MCF 10A (cell line): ENCODE data around the gene AKR1C2. TPM values are rescaled to one million over a fixed set of nuclear protein-coding genes. Genes with fewer than 3 reads are reported as not detected.
"Not testable (repeated sequence)": the region's sequence is repeated elsewhere in the genome, so short reads cannot be mapped to it uniquely, and the experiment has no call there.

Experiments used
- BruUV-seq: library from RNA; stranded (reverse); fragments of 400-500 nt; replicated peaks from 2 replicates; lab custom pipeline; 2021; lab: Mats Ljungman, UMichigan
- CTCF ChIA-PET: fragments of 300-600 bp; sonication (Branson Sonifier 250); formaldehyde crosslinking; extraction: SDS; loops from one replicate; lab custom pipeline; 2021; ENCODE audit warnings: antibody characterized with exemption, inconsistent platforms; lab: Yijun Ruan, JAX
- POLR2A ChIA-PET: fragments of 300-600, 350-650 bp; sonication (Branson Sonifier 250); formaldehyde crosslinking; extraction: SDS; loops from one replicate; lab custom pipeline; 2020; ENCODE audit warnings: antibody characterized with exemption, inconsistent platforms; lab: Yijun Ruan, JAX
- DNase-seq: peaks from one replicate; pipeline ENCODE4 v3.0.0-alpha.2; 2018; ENCODE audit not compliant: unreplicated experiment
- H3K27ac Mint-ChIP-seq: one replicate; pipeline ENCODE4 v1.8.0; 2022; ENCODE audit warnings: mild to moderate bottlenecking, low read depth, mixed read lengths; ENCODE audit not compliant: unreplicated experiment
- H3K27me3 Mint-ChIP-seq: one replicate; pipeline ENCODE4 v1.8.0; 2022; ENCODE audit warnings: mixed read lengths; ENCODE audit not compliant: insufficient read depth, unreplicated experiment
- H3K36me3 Mint-ChIP-seq: one replicate; pipeline ENCODE4 v1.8.0; 2022; ENCODE audit warnings: mild to moderate bottlenecking, moderate library complexity, mixed read lengths; ENCODE audit not compliant: insufficient read depth, unreplicated experiment
- H3K4me1 Mint-ChIP-seq: one replicate; pipeline ENCODE4 v1.8.0; 2022; ENCODE audit warnings: mixed read lengths; ENCODE audit not compliant: insufficient read depth, unreplicated experiment
- H3K4me3 Mint-ChIP-seq: one replicate; pipeline ENCODE4 v1.8.0; 2022; ENCODE audit warnings: mild to moderate bottlenecking, moderate library complexity, mixed read lengths; ENCODE audit not compliant: unreplicated experiment
- H3K9me3 Mint-ChIP-seq: one replicate; pipeline ENCODE4 v1.8.0; 2022; ENCODE audit warnings: mixed read lengths; ENCODE audit not compliant: unreplicated experiment
- intact Hi-C: fragments of 100-400 bp; cut with micrococcal nuclease; formaldehyde crosslinking; loops from 2 replicates; pipeline ENCODE4 v1.14.1; 2022
- total RNA-seq: library from RNA; stranded (reverse); gene quantifications from 2 replicates; pipeline ENCODE4 v1.2.3, GENCODE V29; 2022
- TF ChIP-seq, protein P1 (sequence below): fragments of 200-600 bp; IDR thresholded peaks from one replicate; pipeline ENCODE4 v1.8.0; 2022; ENCODE audit warnings: antibody characterized with exemption, mild to moderate bottlenecking; ENCODE audit not compliant: unreplicated experiment

AKR1C2 gene
- total RNA-seq, 1 experiment from 2014 or later = 19.7 TPM

DNA sequence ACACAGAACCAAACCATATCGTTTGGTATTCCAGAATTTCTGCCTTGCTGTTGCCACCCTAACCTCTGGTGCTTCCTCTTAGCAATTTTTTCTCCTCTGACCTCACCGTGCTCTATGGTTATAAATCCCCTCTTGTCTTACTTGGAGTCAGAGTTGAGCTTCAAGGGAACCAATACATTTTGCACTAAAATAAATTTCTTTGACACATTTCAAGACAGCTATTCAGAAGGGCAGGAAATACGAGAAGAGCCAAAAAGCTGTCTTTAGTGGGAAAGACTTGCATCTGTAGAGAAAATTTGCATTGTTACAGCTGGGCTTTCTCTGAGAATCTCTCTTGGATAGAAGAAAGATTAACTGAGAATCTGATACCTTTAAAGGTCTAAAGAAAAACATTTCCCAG, 14.5 kb upstream of the AKR1C2 start:
- no peak for DNase-seq
- no TSS peak for BruUV-seq
- no peak overlapping the region for H3K4me3 Mint-ChIP-seq
- no peaks in the 10 kb centered on the region for H3K27me3 Mint-ChIP-seq
- peak overlapping the region; percentile 58 for H3K27ac Mint-ChIP-seq
- TF ChIP-seq, protein P1, sequence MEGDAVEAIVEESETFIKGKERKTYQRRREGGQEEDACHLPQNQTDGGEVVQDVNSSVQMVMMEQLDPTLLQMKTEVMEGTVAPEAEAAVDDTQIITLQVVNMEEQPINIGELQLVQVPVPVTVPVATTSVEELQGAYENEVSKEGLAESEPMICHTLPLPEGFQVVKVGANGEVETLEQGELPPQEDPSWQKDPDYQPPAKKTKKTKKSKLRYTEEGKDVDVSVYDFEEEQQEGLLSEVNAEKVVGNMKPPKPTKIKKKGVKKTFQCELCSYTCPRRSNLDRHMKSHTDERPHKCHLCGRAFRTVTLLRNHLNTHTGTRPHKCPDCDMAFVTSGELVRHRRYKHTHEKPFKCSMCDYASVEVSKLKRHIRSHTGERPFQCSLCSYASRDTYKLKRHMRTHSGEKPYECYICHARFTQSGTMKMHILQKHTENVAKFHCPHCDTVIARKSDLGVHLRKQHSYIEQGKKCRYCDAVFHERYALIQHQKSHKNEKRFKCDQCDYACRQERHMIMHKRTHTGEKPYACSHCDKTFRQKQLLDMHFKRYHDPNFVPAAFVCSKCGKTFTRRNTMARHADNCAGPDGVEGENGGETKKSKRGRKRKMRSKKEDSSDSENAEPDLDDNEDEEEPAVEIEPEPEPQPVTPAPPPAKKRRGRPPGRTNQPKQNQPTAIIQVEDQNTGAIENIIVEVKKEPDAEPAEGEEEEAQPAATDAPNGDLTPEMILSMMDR = no peak
- intact Hi-C loops = loop anchor here (5.0 kb wide), 1 partner anchor 414 kb away; no protein-coding TSS in a partner anchor
- POLR2A ChIA-PET = interaction anchor here (1.2 kb wide), 1 partner anchor 77 kb away, joined by 3 read pairs; no protein-coding TSS in a partner anchor
- H3K4me1 Mint-ChIP-seq = peaks cover 47% of the 10 kb centered on the region
- H3K36me3 Mint-ChIP-seq = no peaks in the 10 kb centered on the region
- H3K9me3 Mint-ChIP-seq = no peaks in the 10 kb centered on the region
- CTCF ChIA-PET = interaction anchor here (0.8 to 1.2 kb wide), 3 partner anchors 75 to 379 kb away, joined by 3 to 4 read pairs (median 4); no protein-coding TSS in a partner anchor

DNA sequence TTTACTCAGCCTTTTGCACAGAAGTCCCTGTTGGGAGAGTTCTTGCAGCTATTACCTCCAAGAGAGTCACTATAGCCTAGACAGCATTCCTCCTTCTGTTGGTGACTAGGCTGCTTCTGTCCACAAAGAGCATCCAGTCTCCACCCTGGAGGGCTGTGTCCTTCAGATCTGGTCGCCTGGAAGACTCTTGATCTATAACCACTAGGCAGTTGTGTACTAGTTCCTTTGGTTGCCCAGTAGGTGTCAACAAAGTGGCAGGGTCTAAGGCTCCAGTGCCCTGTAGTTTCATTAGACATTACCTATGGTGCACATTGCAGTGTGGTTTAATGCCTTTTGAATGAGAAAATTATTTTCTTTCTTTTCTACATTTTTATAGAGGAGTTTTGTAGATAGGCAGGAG, 11.3 kb upstream of the AKR1C2 start:
- DNase-seq = peak; percentile 45
- Mint-ChIP-seq H3K27ac (no peak overlapping the region), H3K27me3 (no peaks in the 10 kb centered on the region), H3K36me3 (no peaks in the 10 kb centered on the region), H3K4me1 (peaks cover 28% of the 10 kb centered on the region), H3K9me3 (no peaks in the 10 kb centered on the region), H3K4me3 (no peak overlapping the region)
- BruUV-seq = no TSS peak
- TF ChIP-seq, protein P1 = peak; percentile 30
- ChIA-PET CTCF (no interaction called here), POLR2A (interaction anchor here (1.1 kb wide), 1 partner anchor 79 kb away, joined by 4 read pairs; the partner anchor contains the start of gene AKR1C3)
- intact Hi-C loops = loop anchor here (1.0 to 5.0 kb wide), 3 partner anchors 79 to 417 kb away; partner anchors contain the start of gene AKR1C3

DNA sequence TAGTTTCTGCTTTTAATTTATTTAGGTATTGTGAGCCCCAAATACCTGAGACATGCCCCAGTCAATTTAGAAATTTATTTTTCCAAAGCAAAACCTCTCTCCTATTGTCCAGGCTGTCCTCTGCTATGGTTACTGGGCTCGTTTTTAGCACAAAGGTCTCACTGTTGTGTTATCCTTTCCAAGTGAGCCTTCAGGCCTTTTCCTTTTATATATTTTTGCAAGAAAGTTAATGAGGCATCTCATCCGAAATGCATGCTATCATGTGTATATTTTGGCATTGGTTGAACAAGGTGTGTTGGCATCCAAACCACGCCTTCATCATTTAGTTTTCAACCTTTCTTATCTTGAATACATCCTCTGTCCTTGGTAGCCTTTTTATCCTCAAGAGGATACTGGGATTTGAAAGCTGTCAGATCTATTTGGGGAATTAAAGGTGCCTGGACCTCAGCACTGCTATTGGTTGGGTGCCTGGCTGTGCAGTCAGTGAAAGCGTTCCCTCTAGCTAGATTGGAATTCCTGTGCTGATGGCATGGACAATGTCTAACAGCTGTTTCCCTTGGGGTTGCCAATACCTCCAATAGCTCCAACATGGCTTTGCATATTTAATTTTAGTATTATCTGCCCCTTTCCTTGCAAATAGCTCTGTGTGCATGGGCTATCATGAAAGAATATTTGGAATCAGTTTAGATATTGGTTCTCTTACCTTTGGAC, 10.7 kb upstream of the AKR1C2 start:
- H3K27ac Mint-ChIP-seq, H3K27me3 Mint-ChIP-seq, intact Hi-C loops, H3K4me3 Mint-ChIP-seq, DNase-seq, H3K36me3 Mint-ChIP-seq, CTCF ChIA-PET, H3K9me3 Mint-ChIP-seq, BruUV-seq: not testable (repeated sequence)
- POLR2A ChIA-PET = interaction anchor here (1.1 kb wide), 1 partner anchor 80 kb away, joined by 4 read pairs; the partner anchor contains the start of gene AKR1C3
- peaks cover 31% of the 10 kb centered on the region for H3K4me1 Mint-ChIP-seq

DNA sequence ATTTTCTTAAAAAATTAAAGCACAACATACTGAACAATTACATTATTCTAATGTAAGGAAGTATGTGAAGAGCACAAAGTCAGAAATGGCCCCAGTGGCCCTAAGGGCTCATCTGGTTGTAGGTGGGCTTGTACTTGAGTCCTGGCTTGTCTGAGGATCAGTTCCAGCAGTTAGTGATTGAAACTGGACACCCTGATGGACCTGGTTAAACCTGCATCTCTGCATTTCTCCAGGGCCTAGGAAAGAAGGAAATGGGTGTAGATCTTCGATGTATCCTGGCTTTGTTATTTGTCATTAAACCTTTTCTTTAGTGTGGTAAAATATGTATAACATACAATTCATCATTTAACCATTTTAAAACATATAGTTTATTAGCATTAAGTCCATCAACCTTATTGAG, 9.7 kb upstream of the AKR1C2 start:
- no peaks in the 10 kb centered on the region for H3K27me3 Mint-ChIP-seq
- no TSS peak for BruUV-seq
- no peak overlapping the region for H3K27ac Mint-ChIP-seq
- intact Hi-C loops = no loop called here
- POLR2A ChIA-PET = no interaction called here
- DNase-seq = no peak
- no peaks in the 10 kb centered on the region for H3K36me3 Mint-ChIP-seq
- TF ChIP-seq, protein P1 = no peak
- CTCF ChIA-PET = no interaction called here
- no peaks in the 10 kb centered on the region for H3K9me3 Mint-ChIP-seq
- H3K4me3 Mint-ChIP-seq = no peak overlapping the region
- peaks cover 35% of the 10 kb centered on the region for H3K4me1 Mint-ChIP-seq
